ENCODE results near the gene RAB11FIP3. TPM values are rescaled to one million over a fixed set of nuclear protein-coding genes. Genes with fewer than 3 reads are reported as not detected.

Gene RAB11FIP3
- total RNA-seq, 1 experiment from 2014 or later = 12.8 TPM

DNA sequence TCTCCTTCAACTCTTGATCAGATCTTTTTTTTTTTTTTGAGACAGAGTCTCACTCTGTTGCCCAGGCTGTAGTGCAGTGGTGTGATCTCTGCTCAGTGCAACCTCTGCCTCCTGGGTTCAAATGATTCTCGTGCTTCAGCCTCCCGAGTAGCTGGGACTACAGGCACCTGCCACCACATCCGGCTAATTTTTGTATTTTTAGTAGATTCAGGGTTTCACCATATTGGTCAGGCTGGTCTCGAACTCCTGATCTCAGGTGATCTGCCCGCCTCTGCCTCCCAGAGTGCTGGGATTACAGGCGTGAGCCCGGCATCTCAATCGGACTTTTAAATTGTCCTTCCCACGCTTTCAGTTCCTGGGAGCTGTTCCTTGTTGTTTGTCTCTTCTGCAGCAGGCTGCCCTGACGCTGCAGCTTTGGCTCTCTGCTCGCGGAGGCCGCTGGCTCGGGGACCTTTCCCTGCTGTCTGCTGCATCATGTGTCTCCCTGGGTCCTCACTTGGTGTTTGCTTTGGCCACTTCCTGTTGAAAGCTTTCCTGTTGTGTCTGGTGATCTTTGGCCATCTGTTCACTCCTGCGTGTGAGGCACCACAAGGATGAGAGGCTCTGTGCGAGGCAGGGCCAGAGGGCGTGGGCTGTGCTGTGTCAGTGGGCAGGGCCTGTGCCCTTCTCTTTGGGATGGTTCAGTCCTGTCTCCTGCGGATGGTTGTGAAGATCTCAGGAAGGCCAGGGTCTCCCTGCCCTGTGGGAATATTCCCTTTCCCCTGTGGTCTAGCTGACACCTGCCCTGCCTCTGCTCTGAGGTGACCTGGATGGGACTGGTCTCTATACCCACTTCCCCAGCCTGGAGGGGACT lies 83.7 kb downstream of the RAB11FIP3 start:
- ChIA-PET RAD21 (ENCODE audit: low non-redundant PET in 1 of 2, low total read pairs in 2 of 2, uncharacterized antibody in 2 of 2, unreplicated experiment in 2 of 2) (no interaction called here), CTCF (no interaction called here), POLR2A (no interaction called here)
- Histone ChIP-seq H3K9me3 (ENCODE audit: control insufficient read depth in 1 of 2, insufficient read depth in 1 of 2, low read depth in 1 of 2, low read length in 2 of 2) (no peaks in the 10 kb centered on the region), H4K20me1 (ENCODE audit: insufficient read depth) (no peaks in the 10 kb centered on the region), H3K4me3 (replicated peaks in 1 of 2; ENCODE audit: low read depth in 1 of 2, low read length in 2 of 2) (no peak overlapping the region), H3K36me3 (ENCODE audit: control insufficient read depth in 1 of 2, insufficient read depth in 2 of 2, low read length in 2 of 2) (no peaks in the 10 kb centered on the region), H3K4me2 (ENCODE audit: low read length) (no peak overlapping the region), H3K79me2 (ENCODE audit: insufficient read depth, low read length) (no peaks in the 10 kb centered on the region), H3K4me1 (ENCODE audit: control insufficient read depth in 1 of 2, insufficient read depth in 2 of 2, low read length in 2 of 2) (no peaks in the 10 kb centered on the region), H3K27ac (ENCODE audit: low read depth, low read length) (no peak overlapping the region), H3K27me3 (ENCODE audit: insufficient read depth, low read length) (no peaks in the 10 kb centered on the region), H2AFZ (ENCODE audit: low read depth, low read length, poor library complexity, severe bottlenecking) (no peak overlapping the region), H3K9me2 (ENCODE audit: insufficient read depth) (no peaks in the 10 kb centered on the region), H3K9ac (ENCODE audit: low read length) (no peak overlapping the region)
- no TSS peak for BruUV-seq (replicated peaks)
- intact Hi-C loops (cut with micrococcal nuclease) = no loop called here
- DNase-seq (ENCODE audit: low read depth, low spot score) = no peak
- TF ChIP-seq CEBPB (IDR thresholded peaks at IDR 0.05; ENCODE audit: low read depth) = no peak
- TF ChIP-seq EZH2 (IDR thresholded peaks at IDR 0.05) = no peak
- ATAC-seq = no peak

DNA sequence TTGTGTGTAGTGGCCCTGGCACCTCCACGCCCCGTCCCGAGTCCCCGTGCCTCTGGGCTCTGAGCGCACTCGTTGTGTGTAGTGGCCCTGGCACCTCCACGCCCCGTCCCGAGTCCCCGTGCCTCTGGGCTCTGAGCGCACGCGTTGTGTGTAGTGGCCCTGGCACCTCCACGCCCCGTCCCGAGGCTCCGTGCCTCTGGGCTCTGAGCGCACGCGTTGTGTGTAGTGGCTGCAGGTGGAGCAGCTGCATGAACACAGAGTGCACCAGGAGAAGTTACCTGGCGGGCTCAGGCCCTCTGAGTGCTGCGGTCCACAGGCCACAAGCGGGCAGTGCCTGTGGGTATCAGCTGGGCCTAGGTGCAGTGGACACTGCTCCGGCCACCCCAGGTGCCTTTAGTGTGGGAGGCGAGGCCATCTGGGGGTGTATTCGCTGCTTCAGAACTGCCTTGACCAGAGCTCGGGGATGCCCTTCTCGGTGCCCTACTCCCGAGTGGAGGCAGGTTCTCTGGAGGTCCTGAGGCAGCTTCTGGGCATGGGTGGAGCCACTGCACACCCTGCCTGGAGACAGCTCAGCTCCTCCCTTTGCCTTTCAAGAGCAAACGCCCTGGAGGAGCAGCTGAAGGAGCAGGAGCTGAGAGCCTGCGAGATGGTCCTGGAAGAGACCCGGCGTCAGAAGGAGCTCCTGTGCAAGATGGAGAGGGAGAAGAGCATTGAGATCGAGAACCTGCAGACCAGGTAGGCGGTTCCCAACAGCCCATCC lies 84.8 kb downstream of the RAB11FIP3 start:
- no peak overlapping the region for H3K9ac ChIP-seq (ENCODE audit: low read length)
- DNase-seq (ENCODE audit: low read depth, low spot score) = no peak
- H3K4me3 ChIP-seq (replicated peaks in 1 of 2; ENCODE audit: low read depth in 1 of 2, low read length in 2 of 2) = no peak overlapping the region
- no peaks in the 10 kb centered on the region for H3K36me3 ChIP-seq (ENCODE audit: control insufficient read depth in 1 of 2, insufficient read depth in 2 of 2, low read length in 2 of 2)
- ChIA-PET POLR2A (no interaction called here), CTCF (no interaction called here), RAD21 (ENCODE audit: low non-redundant PET in 1 of 2, low total read pairs in 2 of 2, uncharacterized antibody in 2 of 2, unreplicated experiment in 2 of 2) (no interaction called here)
- intact Hi-C loops (cut with micrococcal nuclease) = no loop called here
- no peaks in the 10 kb centered on the region for H3K27me3 ChIP-seq (ENCODE audit: insufficient read depth, low read length)
- H3K79me2 ChIP-seq (ENCODE audit: insufficient read depth, low read length) = no peaks in the 10 kb centered on the region
- no peaks in the 10 kb centered on the region for H3K9me3 ChIP-seq (ENCODE audit: control insufficient read depth in 1 of 2, insufficient read depth in 1 of 2, low read depth in 1 of 2, low read length in 2 of 2)
- no peak overlapping the region for H2AFZ ChIP-seq (ENCODE audit: low read depth, low read length, poor library complexity, severe bottlenecking)
- ATAC-seq = no peak
- no TSS peak for BruUV-seq (replicated peaks)
- H3K4me1 ChIP-seq (ENCODE audit: control insufficient read depth in 1 of 2, insufficient read depth in 2 of 2, low read length in 2 of 2) = no peaks in the 10 kb centered on the region
- H4K20me1 ChIP-seq (ENCODE audit: insufficient read depth) = no peaks in the 10 kb centered on the region
- H3K27ac ChIP-seq (ENCODE audit: low read depth, low read length) = no peak overlapping the region
- no peaks in the 10 kb centered on the region for H3K9me2 ChIP-seq (ENCODE audit: insufficient read depth)
- H3K4me2 ChIP-seq (ENCODE audit: low read length) = no peak overlapping the region
- TF ChIP-seq ELF1 (IDR thresholded peaks at IDR 0.05; ENCODE audit: borderline replicate concordance, low read depth) (no peak), JUND (IDR thresholded peaks at IDR 0.05) (no peak), POLR2A (IDR thresholded peaks at IDR 0.05; ENCODE audit: borderline replicate concordance, extremely low read depth, insufficient read depth, insufficient read length) (no peak), CEBPB (IDR thresholded peaks at IDR 0.05; ENCODE audit: low read depth) (no peak), EGR1 (IDR thresholded peaks at IDR 0.05; ENCODE audit: low read depth) (no peak), SRF (IDR thresholded peaks at IDR 0.05; ENCODE audit: low read depth) (no peak), EZH2 (IDR thresholded peaks at IDR 0.05) (no peak), FOSL1 (IDR thresholded peaks at IDR 0.05; ENCODE audit: low read depth) (no peak), CBX3 (IDR thresholded peaks at IDR 0.05; ENCODE audit: low read depth) (no peak), SP1 (IDR thresholded peaks at IDR 0.05; ENCODE audit: low read depth) (no peak), ZFX (IDR thresholded peaks at IDR 0.05) (no peak), EZH2phosphoT487 (IDR thresholded peaks at IDR 0.05; ENCODE audit: borderline replicate concordance) (no peak)
- TF ChIP-seq, protein P1, sequence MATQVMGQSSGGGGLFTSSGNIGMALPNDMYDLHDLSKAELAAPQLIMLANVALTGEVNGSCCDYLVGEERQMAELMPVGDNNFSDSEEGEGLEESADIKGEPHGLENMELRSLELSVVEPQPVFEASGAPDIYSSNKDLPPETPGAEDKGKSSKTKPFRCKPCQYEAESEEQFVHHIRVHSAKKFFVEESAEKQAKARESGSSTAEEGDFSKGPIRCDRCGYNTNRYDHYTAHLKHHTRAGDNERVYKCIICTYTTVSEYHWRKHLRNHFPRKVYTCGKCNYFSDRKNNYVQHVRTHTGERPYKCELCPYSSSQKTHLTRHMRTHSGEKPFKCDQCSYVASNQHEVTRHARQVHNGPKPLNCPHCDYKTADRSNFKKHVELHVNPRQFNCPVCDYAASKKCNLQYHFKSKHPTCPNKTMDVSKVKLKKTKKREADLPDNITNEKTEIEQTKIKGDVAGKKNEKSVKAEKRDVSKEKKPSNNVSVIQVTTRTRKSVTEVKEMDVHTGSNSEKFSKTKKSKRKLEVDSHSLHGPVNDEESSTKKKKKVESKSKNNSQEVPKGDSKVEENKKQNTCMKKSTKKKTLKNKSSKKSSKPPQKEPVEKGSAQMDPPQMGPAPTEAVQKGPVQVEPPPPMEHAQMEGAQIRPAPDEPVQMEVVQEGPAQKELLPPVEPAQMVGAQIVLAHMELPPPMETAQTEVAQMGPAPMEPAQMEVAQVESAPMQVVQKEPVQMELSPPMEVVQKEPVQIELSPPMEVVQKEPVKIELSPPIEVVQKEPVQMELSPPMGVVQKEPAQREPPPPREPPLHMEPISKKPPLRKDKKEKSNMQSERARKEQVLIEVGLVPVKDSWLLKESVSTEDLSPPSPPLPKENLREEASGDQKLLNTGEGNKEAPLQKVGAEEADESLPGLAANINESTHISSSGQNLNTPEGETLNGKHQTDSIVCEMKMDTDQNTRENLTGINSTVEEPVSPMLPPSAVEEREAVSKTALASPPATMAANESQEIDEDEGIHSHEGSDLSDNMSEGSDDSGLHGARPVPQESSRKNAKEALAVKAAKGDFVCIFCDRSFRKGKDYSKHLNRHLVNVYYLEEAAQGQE (IDR thresholded peaks at IDR 0.05; ENCODE audit: low read depth) = no peak
- TF ChIP-seq, protein P2, sequence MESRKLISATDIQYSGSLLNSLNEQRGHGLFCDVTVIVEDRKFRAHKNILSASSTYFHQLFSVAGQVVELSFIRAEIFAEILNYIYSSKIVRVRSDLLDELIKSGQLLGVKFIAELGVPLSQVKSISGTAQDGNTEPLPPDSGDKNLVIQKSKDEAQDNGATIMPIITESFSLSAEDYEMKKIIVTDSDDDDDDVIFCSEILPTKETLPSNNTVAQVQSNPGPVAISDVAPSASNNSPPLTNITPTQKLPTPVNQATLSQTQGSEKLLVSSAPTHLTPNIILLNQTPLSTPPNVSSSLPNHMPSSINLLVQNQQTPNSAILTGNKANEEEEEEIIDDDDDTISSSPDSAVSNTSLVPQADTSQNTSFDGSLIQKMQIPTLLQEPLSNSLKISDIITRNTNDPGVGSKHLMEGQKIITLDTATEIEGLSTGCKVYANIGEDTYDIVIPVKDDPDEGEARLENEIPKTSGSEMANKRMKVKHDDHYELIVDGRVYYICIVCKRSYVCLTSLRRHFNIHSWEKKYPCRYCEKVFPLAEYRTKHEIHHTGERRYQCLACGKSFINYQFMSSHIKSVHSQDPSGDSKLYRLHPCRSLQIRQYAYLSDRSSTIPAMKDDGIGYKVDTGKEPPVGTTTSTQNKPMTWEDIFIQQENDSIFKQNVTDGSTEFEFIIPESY (IDR thresholded peaks at IDR 0.05; ENCODE audit: extremely low read depth, insufficient replicate concordance, low read length) = no peak
- TF ChIP-seq, protein P3, sequence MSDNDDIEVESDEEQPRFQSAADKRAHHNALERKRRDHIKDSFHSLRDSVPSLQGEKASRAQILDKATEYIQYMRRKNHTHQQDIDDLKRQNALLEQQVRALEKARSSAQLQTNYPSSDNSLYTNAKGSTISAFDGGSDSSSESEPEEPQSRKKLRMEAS (IDR thresholded peaks at IDR 0.05) = no peak
